HG03025 (cell line): ENCODE results near the gene MS4A6E.

Source experiments
- ATAC-seq: cut with Tn5 transposase; IDR thresholded peaks from one replicate; pipeline ENCODE4 v1.9.1; 2021; ENCODE audit warnings: mild to moderate bottlenecking, moderate library complexity; ENCODE audit not compliant: unreplicated experiment, low FRiP score

MS4A6E gene

DNA sequence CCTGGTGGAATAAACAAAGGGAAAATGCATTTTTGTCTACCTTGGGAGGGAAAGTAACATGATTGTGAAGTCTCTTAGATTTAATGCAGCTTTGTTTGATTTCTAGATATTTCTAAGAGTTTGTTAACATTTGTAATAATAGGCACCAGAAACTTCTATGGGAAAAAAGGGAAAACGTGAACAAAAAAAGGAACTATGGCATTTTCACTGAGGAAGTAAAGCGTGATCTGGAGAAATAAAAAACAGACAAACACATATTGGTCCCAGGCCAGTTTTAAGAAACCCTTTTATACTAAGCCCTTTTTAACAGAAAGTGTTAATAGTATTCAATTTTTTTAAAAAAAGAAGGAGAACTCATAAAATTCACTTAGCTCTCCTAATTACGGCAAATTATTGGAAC is 44.3 kb downstream of the MS4A6E start:
- no peak for ATAC-seq

DNA sequence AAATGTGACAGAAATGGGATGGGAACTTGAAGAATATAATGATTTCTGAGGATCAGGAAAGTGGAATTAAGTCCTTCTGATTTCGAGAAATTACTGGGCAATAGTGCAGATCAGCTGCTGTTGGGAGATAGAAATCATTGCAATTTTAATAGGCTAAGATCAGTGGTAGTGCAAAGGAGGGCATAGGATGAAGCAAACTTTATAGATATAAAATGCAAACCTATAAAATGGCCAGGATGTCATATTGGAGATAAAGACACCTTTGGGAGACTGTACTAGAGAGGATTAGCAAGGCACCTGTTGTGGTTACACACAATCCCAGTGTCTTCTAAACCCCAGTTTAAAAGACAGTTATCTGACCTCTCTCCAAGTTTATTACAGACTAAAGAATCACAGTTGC is 44.8 kb downstream of the MS4A6E start:
- ATAC-seq: no peak

DNA sequence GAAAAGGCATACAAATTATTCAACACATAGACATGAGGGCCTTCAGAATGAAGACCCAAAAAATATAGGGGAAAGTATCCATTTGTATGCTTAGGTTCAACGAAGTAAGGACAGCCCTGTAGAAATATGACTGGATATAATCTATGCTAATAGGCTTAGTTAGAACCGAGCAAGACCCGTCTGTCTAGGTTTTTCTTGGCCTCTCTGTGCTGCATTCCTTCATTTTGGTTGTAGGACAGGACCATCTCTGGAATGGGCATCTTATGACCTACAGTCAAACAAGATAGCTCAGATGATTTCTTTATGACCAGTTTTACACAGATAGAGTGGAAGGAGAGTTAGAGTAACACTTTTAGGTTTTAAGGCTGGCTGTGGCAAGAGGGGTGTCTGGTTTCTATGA is 45.7 kb downstream of the MS4A6E start:
- no peak for ATAC-seq

GRCh38 chr11:60375316-60375715 is 48.3 kb downstream of the MS4A6E start:
- no peak for ATAC-seq

DNA sequence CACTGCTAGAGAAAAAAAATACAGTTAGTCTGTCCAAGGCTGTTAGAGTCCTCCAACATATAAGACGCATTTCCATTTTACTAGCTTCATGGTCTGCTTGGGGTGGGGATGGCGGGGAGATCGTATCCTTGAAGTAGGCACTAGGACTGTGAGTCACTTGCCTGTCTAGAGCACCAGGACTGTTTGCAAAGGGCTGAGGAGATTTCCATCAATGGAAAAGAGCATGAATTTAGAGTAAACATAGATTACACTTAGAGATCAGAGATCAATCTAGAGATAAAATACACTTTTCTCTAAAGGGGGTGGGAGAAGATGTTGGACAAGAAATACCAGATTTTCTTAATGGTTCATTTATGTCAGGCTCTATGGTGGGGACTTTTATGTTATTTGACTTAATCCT is 49.5 kb downstream of the MS4A6E start:
- ATAC-seq: no peak

- no peak for ATAC-seq
Measured at GRCh38 chr11:60377401-60378136, 50.5 kb downstream of the MS4A6E start.

DNA sequence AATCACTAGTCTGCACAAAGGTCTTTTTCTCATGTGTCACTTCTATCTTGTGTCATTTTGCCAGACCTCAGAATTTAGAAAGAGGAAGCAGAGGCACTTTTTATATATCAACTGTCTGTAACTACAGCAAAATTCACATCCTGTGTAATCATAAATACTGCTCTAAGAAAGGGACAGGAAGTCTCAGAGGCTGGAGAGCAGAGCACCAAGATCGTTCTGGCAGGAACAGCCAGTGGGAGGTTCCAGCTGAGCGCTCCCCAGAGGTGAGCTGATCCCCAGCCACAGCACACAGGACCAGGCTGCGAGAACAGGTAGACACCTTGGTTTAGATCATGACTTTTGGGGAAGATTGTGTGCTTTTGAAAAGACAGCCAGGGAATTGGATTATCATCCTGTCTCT is 51.3 kb downstream of the MS4A6E start, which contains the start of gene MS4A7:
Gene MS4A7, plus strand, starts transcription at position 179 of the 400 bp plus-strand sequence. CDS start 4,610 bp downstream, outside the sequence.
- ATAC-seq: peak; percentile 72

- ATAC-seq: peak; percentile 79
Measured at GRCh38 chr11:60389279-60389910, 62.3 kb downstream of the MS4A6E start.

DNA sequence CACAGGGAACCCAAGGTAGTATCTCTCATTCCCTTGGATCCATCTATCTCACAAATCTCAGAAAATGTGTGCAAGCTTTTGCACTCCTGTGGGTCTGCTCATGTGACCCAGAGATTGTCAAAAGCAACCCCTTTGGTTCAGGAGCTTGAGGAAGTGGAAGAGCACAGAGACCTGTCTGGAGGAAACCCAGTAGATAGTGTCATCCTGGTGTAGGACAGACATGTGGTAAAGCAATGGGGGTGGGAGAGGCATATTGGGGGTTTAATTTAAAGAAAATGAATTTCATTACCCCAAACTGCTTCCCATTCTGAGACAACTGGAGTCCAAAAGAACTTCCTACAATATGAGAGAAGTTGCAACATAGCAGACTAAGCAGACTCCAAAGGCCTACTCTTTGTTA is 63.4 kb downstream of the MS4A6E start:
- ATAC-seq: no peak
